HEK293T (cell line): ENCODE results near the gene BCL2.

ENCODE experiments used
- CTCF ChIA-PET: fragments of 350-600 bp; formaldehyde crosslinking; extraction: SDS; loops from one replicate; lab custom pipeline; 2021; ENCODE audit warnings: antibody characterized with exemption, inconsistent platforms; lab: Yijun Ruan, JAX
- POLR2A ChIA-PET: fragments of 350-600 bp; formaldehyde crosslinking; extraction: SDS; loops from one replicate; lab custom pipeline; 2020; ENCODE audit warnings: antibody characterized with exemption, inconsistent platforms; lab: Yijun Ruan, JAX
- DNase-seq: peaks from one replicate; pipeline ENCODE4 v3.0.0; 2012; ENCODE audit warnings: mixed read lengths; ENCODE audit errors: extremely low spot score
- ARNT ChIP-seq: fragments of 450-650 bp; IDR thresholded peaks from 2 replicates; pipeline ENCODE4 v1.6.1; 2017; ENCODE audit warnings: mild to moderate bottlenecking
- BHLHE40 ChIP-seq: fragments of 450-650 bp; IDR thresholded peaks from 2 replicates; pipeline ENCODE4 v1.6.1; 2016; ENCODE audit warnings: mild to moderate bottlenecking, moderate library complexity, borderline replicate concordance
- CTBP1 ChIP-seq: fragments of 450-650 bp; IDR thresholded peaks from 2 replicates; pipeline ENCODE4 v1.6.1; 2016; ENCODE audit warnings: borderline replicate concordance
- ELF4 ChIP-seq: fragments of 450-650 bp; IDR thresholded peaks from 2 replicates; pipeline ENCODE4 v1.6.1; 2017; ENCODE audit warnings: antibody characterized with exemption
- FOXA1 ChIP-seq: fragments of 450-650 bp; IDR thresholded peaks from 2 replicates; pipeline ENCODE4 v1.6.1; 2016; ENCODE audit warnings: mild to moderate bottlenecking
- FOXK2 ChIP-seq: fragments of 450-650 bp; IDR thresholded peaks from 2 replicates; pipeline ENCODE4 v1.6.1; 2016; ENCODE audit warnings: mild to moderate bottlenecking
- FOXM1 ChIP-seq: fragments of 450-650 bp; IDR thresholded peaks from 2 replicates; pipeline ENCODE4 v1.6.1; 2017; ENCODE audit warnings: mild to moderate bottlenecking, borderline replicate concordance
- HDGF ChIP-seq: fragments of 450-650 bp; IDR thresholded peaks from 2 replicates; pipeline ENCODE4 v1.6.1; 2017; ENCODE audit warnings: antibody characterized with exemption, borderline replicate concordance
- L3MBTL2 ChIP-seq: fragments of 450-650 bp; conservative IDR thresholded peaks from 2 replicates; pipeline ENCODE4 v1.6.1; 2016; ENCODE audit warnings: mild to moderate bottlenecking
- LEF1 ChIP-seq: fragments of 450-650 bp; IDR thresholded peaks from 2 replicates; pipeline ENCODE4 v1.6.1; 2017; ENCODE audit warnings: mild to moderate bottlenecking, borderline replicate concordance
- NFRKB ChIP-seq: fragments of 450-650 bp; IDR thresholded peaks from 2 replicates; pipeline ENCODE4 v1.6.1; 2016; ENCODE audit warnings: mild to moderate bottlenecking, moderate library complexity
- PKNOX1 ChIP-seq: fragments of 450-650 bp; IDR thresholded peaks from 2 replicates; pipeline ENCODE4 v1.6.1; 2016
- SP1 ChIP-seq: fragments of 450-650 bp; IDR thresholded peaks from 2 replicates; pipeline ENCODE4 v1.6.1; 2017
- SUZ12 ChIP-seq: fragments of 450-650 bp; IDR thresholded peaks from 2 replicates; pipeline ENCODE4 v1.6.1; 2016; ENCODE audit warnings: mild to moderate bottlenecking
- TARDBP ChIP-seq: fragments of 450-650 bp; IDR thresholded peaks from 2 replicates; pipeline ENCODE4 v1.6.1; 2016
- ZNF384 ChIP-seq: fragments of 450-650 bp; IDR thresholded peaks from 2 replicates; pipeline ENCODE4 v1.6.1; 2016

The BCL2 gene

GRCh38 chr18:63287691-63288220, 31.8 kb downstream of the BCL2 start:
- POLR2A ChIA-PET: no interaction called here
- no peak for DNase-seq
- CTCF ChIA-PET: no interaction called here

GRCh38 chr18:63286926-63287325, 32.6 kb downstream of the BCL2 start:
- CTCF ChIA-PET: no interaction called here
- DNase-seq: no peak
- no peak for TF ChIP-seq FOXM1
- no peak for TF ChIP-seq ZNF384
- TF ChIP-seq HDGF: no peak
- TF ChIP-seq FOXA1: no peak
- no peak for TF ChIP-seq LEF1
- TF ChIP-seq CTBP1: no peak
- TF ChIP-seq TARDBP: no peak
- no peak for TF ChIP-seq BHLHE40
- TF ChIP-seq SP1: no peak
- TF ChIP-seq PKNOX1: no peak
- no peak for TF ChIP-seq ELF4
- TF ChIP-seq NFRKB: no peak
- TF ChIP-seq L3MBTL2: no peak
- no peak for TF ChIP-seq SUZ12
- no peak for TF ChIP-seq ARNT
- TF ChIP-seq FOXK2: no peak
- POLR2A ChIA-PET: no interaction called here

More at GRCh38 chr18:63287691-63288220, 31.8 kb downstream of the BCL2 start:
- no peak for TF ChIP-seq BHLHE40
- no peak for TF ChIP-seq FOXM1
- TF ChIP-seq ARNT: no peak
- no peak for TF ChIP-seq FOXK2
- TF ChIP-seq ZNF384: no peak
- no peak for TF ChIP-seq L3MBTL2
- TF ChIP-seq ELF4: no peak
- TF ChIP-seq PKNOX1: no peak
- no peak for TF ChIP-seq SUZ12
- no peak for TF ChIP-seq CTBP1
- no peak for TF ChIP-seq TARDBP
- no peak for TF ChIP-seq NFRKB
- TF ChIP-seq HDGF: no peak
- no peak for TF ChIP-seq SP1
- TF ChIP-seq LEF1: no peak

- ChIA-PET POLR2A (no interaction called here), CTCF (no interaction called here)
- no peak for TF ChIP-seq ELF4
- no peak for TF ChIP-seq LEF1
- TF ChIP-seq FOXA1: no peak
- TF ChIP-seq L3MBTL2: no peak
- TF ChIP-seq FOXM1: no peak
- TF ChIP-seq CTBP1: no peak
- TF ChIP-seq PKNOX1: no peak
- TF ChIP-seq HDGF: no peak
- no peak for TF ChIP-seq TARDBP
- no peak for TF ChIP-seq ARNT
- TF ChIP-seq NFRKB: no peak
- TF ChIP-seq SP1: no peak
- no peak for TF ChIP-seq SUZ12
- no peak for DNase-seq
Measured at GRCh38 chr18:63284827-63285733, 34.5 kb downstream of the BCL2 start.

- ChIA-PET CTCF (interaction anchor here (0.6 kb wide), 1 partner anchor 34 kb away, joined by 3 read pairs; no protein-coding TSS in a partner anchor), POLR2A (no interaction called here)
- DNase-seq: no peak
- no peak for TF ChIP-seq FOXA1
- TF ChIP-seq ARNT: no peak
- TF ChIP-seq SP1: no peak
- TF ChIP-seq HDGF: no peak
- TF ChIP-seq FOXM1: no peak
- no peak for TF ChIP-seq PKNOX1
- TF ChIP-seq ZNF384: no peak
- TF ChIP-seq FOXK2: no peak
- no peak for TF ChIP-seq L3MBTL2
- TF ChIP-seq BHLHE40: no peak
- no peak for TF ChIP-seq ELF4
- TF ChIP-seq TARDBP: no peak
Measured at GRCh38 chr18:63284173-63284799, 35.3 kb downstream of the BCL2 start.

- TF ChIP-seq FOXM1 (no peak), SUZ12 (no peak), ARNT (no peak), LEF1 (no peak), CTBP1 (no peak), BHLHE40 (no peak), SP1 (no peak), FOXA1 (no peak), PKNOX1 (no peak), NFRKB (no peak)
- ChIA-PET CTCF (interaction anchor here (0.6 kb wide), 1 partner anchor 35 kb away, joined by 3 read pairs; no protein-coding TSS in a partner anchor), POLR2A (no interaction called here)
- DNase-seq: no peak
Measured at GRCh38 chr18:63283305-63284094, 36.1 kb downstream of the BCL2 start.
